GM13976 (cell line): ENCODE results near the gene SLC35B4.

ENCODE experiments used
- DNase-seq: peaks from one replicate; pipeline ENCODE4 v3.0.0; 2012; ENCODE audit warnings: low spot score
- in situ Hi-C: fragments of 300-500 bp; cut with MboI; formaldehyde crosslinking; loops from one replicate; pipeline ENCODE4 v1.12.0; 2022; ENCODE audit warnings: low sequenced_read_pairs, mixed read lengths, inconsistent platforms; ENCODE audit not compliant: unreplicated experiment
- TF ChIP-seq, protein P1 (sequence below): IDR thresholded peaks from 2 replicates; pipeline ENCODE4 v1.5.1; 2012; ENCODE audit warnings: borderline replicate concordance, mild to moderate bottlenecking; ENCODE audit not compliant: insufficient read depth; ENCODE audit errors: extremely low read depth, missing control alignments, control extremely low read depth

Gene SLC35B4

DNA sequence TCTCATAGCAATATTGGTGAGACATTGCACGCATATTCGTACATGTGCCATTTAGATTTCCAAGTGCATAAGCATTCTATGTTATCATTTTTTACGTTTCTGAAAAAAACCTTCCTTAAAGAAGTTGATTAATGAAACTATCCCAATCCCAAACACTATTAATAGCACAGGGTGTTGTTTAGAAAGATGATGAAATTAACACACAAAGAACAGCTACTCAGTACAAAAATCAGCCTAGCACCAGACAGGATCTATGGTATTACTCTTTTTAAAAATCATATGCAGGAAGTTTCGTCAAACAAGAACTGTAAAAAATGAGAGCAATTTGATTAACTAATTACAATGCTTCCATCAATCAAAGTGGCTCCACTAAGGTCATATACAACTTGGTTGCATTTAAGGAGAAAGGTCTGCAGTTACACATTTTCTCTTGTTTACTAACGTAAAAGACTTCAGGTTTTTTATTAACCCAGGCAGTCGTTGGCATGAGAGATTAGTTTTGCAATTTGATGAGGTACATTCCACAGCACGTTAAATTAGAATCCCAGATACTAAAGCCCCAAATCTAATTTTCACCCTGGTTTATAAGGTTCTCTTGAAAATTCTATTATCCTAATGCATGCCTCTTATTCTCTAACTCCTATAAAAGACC, 38.1 kb downstream of the SLC35B4 start:
- TF ChIP-seq, protein P1, sequence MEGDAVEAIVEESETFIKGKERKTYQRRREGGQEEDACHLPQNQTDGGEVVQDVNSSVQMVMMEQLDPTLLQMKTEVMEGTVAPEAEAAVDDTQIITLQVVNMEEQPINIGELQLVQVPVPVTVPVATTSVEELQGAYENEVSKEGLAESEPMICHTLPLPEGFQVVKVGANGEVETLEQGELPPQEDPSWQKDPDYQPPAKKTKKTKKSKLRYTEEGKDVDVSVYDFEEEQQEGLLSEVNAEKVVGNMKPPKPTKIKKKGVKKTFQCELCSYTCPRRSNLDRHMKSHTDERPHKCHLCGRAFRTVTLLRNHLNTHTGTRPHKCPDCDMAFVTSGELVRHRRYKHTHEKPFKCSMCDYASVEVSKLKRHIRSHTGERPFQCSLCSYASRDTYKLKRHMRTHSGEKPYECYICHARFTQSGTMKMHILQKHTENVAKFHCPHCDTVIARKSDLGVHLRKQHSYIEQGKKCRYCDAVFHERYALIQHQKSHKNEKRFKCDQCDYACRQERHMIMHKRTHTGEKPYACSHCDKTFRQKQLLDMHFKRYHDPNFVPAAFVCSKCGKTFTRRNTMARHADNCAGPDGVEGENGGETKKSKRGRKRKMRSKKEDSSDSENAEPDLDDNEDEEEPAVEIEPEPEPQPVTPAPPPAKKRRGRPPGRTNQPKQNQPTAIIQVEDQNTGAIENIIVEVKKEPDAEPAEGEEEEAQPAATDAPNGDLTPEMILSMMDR, result no peak
- no peak for DNase-seq
- in situ Hi-C loops, result no loop called here

DNA sequence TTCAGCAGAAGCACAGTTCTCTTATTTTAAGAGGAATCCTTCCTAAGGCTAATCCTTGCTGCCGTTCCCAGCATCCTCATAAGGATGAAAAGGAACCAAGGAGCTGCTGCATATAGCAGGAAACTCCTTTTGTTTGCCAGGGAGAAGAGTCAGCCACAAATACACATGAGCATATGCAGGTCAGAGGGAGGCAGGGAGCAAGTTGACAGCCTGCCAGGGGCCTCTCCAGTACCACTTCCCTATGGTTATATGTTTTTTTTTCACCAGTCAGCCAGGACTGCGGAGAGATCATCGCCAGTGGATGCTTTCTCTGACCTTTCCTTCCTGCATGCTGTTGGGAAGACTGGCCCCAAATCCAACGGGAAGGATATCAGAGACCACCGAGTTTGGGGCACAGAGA, 39.8 kb downstream of the SLC35B4 start:
- TF ChIP-seq, protein P1, result no peak
- no peak for DNase-seq
- in situ Hi-C loops, result no loop called here

DNA sequence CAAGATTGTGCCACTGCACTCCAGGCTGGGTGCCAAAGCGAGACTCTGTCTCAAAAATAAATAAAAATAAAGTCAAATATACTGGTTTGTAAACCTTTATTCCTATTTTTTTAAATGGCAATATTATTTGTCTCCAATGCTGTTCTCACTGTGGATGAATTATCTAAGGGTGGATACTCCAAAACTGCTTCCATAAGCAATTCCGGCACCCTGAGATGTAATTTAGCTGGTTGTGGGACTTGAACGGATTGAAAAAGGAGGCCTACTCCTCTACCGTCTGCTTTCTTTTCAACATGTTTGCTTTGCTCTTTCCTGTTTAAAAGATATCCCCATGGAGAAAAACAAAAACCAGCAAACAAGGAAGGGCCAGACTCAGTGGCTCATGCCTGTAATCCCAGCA, 54.4 kb downstream of the SLC35B4 start:
- DNase-seq, result no peak
- TF ChIP-seq, protein P1, result no peak
- in situ Hi-C loops, result no loop called here

DNA sequence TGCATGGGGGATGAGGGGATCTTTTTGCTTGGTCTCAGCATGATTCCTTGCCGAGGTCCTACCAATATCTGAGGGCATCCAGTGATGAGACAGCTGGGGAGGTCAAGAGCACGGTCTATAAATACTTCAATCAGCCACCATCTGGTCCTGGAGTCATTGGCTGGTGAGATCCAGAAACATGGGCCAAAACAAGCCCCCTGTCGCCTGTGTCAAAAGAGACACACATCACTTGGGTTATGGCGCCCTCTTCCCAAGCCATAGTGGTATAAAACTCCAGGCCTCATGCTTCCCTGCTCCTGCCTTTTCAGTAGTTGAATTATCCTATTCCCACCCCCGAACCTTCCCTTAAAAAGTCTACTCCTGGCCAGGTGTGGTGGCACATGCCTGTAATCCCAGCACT, 60.9 kb downstream of the SLC35B4 start:
- DNase-seq, result no peak
- in situ Hi-C loops, result no loop called here
- TF ChIP-seq, protein P1, result no peak

DNA sequence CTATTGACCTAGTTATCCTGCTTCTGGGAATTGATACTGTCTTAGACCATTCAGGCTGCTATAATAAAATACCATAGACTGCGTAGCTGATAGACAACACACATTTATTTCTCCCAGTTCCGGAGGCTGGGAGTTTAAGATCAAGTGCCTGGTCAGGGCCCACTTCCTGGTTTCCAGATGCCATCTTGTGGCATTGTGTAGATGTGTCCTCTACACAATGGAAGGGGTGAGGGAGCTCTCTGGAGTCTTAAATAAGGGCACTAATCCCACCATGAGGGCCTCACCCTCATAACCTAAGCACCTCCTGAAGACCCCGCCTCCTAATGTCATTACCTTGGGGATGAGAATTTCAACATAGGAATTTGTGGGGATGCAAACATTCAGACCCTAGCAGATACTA, 62.4 kb downstream of the SLC35B4 start:
- TF ChIP-seq, protein P1, result no peak
- no peak for DNase-seq
- in situ Hi-C loops, result no loop called here

DNA sequence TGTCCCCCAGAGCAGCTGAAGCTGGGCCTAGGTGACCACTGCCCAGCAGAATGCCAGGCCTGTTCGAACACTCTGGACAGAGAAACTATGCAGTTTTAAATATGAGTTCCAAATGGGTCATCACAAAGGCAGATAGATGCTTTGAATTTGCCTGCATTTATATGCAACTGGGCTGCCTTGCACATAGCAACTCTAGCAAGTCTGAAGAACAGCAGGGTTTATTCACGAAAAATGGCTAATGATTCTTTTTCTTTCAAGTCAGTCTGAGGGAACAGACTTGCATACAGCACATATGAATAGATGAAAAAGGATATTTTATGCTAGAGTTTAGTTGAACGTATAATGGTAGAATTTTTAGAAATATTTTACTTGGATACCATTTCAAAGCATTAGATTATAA, 68.5 kb downstream of the SLC35B4 start:
- in situ Hi-C loops, result no loop called here
- TF ChIP-seq, protein P1, result no peak
- no peak for DNase-seq
